Measurements from ENCODE around the gene ATF2. TPM values are rescaled to one million over a fixed set of nuclear protein-coding genes. Genes with fewer than 3 reads are reported as not detected.

Gene ATF2
- total and polyA plus RNA-seq, 8 donors = 45.0 to 73.9 (median 61.6) TPM

DNA sequence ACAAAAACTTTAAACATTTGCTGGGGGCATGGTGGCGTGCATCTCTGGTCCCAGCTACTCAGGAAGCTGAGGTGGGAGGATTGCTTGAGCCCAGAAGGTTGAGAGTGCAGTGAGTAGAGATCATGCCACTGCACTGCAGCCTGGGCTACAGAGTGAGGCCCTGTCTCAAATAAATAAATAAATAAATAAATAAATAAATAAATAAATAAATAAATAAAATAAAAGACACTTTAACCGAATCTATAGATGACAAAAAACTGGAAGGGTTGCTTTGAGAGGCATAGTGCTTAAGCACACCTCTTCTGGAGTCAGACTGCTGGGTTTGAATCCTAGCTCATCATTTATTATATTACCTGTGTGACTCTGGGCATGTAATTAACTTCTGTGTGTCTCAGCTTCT is 141.6 kb downstream of the ATF2 start:
- Histone ChIP-seq H3K36me3 (no peaks in the 10 kb centered on the region), H3K27ac (no peak overlapping the region), H3K4me3 (no peak overlapping the region), H3K9me3 (no peaks in the 10 kb centered on the region), H3K4me1 (no peaks in the 10 kb centered on the region), H3K27me3 (no peaks in the 10 kb centered on the region)
- intact Hi-C loops (cut with DNase I) = no loop called here
- TF ChIP-seq, protein P1, sequence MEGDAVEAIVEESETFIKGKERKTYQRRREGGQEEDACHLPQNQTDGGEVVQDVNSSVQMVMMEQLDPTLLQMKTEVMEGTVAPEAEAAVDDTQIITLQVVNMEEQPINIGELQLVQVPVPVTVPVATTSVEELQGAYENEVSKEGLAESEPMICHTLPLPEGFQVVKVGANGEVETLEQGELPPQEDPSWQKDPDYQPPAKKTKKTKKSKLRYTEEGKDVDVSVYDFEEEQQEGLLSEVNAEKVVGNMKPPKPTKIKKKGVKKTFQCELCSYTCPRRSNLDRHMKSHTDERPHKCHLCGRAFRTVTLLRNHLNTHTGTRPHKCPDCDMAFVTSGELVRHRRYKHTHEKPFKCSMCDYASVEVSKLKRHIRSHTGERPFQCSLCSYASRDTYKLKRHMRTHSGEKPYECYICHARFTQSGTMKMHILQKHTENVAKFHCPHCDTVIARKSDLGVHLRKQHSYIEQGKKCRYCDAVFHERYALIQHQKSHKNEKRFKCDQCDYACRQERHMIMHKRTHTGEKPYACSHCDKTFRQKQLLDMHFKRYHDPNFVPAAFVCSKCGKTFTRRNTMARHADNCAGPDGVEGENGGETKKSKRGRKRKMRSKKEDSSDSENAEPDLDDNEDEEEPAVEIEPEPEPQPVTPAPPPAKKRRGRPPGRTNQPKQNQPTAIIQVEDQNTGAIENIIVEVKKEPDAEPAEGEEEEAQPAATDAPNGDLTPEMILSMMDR (IDR thresholded peaks at IDR 0.05) = no peak
- ATAC-seq = no peak
- DNase-seq = no peak

DNA sequence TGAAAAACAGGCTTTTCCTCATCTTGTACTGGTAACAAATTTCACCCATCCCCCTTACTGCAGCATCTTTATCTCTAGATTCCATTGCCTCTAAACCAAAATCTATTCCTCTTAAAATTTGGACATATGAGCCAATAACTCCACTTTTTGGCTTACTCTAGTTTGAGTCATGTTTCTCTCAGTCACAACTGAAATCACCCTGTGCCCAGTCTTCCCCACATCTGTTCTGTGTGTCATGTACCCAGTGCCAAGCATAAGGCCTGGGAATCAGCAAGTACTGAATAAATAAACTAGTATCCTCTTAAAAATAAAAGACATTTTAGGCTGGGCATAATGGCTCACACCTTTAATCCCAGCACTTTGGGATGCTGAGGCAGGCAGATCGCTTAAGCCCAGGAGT is 142.1 kb downstream of the ATF2 start:
- no peak overlapping the region for H3K27ac ChIP-seq
- H3K36me3 ChIP-seq = no peaks in the 10 kb centered on the region
- H3K27me3 ChIP-seq = no peaks in the 10 kb centered on the region
- no peaks in the 10 kb centered on the region for H3K4me1 ChIP-seq
- no peak for DNase-seq
- no peak overlapping the region for H3K4me3 ChIP-seq
- no peaks in the 10 kb centered on the region for H3K9me3 ChIP-seq
- intact Hi-C loops (cut with DNase I) = no loop called here
- no peak for ATAC-seq
- TF ChIP-seq, protein P1 (IDR thresholded peaks at IDR 0.05) = no peak

DNA sequence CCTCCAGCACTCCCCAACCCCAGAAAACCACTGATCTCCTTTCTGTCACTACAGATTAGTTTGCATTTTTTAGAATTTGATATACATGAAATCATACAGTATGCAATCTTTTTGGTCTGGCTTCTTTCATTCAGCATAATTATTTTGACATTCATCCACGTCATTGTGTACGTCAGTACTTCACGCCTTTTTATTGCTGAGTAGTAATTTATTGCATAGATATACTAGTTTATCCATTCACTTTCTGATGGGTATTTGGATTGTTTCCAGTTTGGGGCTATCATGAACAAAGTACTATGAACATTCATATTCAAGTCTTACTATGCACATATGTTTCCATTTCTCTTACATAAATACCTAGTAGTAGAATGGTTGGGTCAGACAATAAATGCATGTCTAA is 142.8 kb downstream of the ATF2 start:
- TF ChIP-seq, protein P1 (IDR thresholded peaks at IDR 0.05) = no peak
- intact Hi-C loops (cut with DNase I) = no loop called here

DNA sequence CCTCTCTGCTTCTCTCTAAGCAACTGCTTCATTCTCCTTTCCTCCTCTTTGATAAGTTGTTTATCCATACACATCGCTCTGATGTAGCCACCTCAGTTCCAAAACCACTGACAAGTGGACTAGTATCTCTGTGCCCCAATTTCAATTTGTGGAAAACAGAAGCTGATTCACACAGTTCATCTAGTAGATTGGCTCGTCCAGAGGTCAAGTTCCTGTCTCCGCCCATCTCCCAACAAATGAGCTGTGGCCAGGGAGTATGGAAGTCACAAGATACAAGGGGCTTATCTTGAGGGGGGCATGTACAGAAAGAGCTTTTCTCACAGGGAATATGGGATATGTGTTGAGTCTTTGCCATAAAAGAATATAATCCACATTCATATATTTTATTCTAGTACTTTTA is 145.1 kb downstream of the ATF2 start:
- Histone ChIP-seq H3K9me3 (no peaks in the 10 kb centered on the region), H3K27me3 (no peaks in the 10 kb centered on the region), H3K4me1 (no peaks in the 10 kb centered on the region), H3K4me3 (no peak overlapping the region), H3K36me3 (no peaks in the 10 kb centered on the region), H3K27ac (no peak overlapping the region)
- DNase-seq = no peak
- no peak for ATAC-seq
- intact Hi-C loops (cut with DNase I) = no loop called here
- TF ChIP-seq, protein P1 (IDR thresholded peaks at IDR 0.05) = no peak

More for the DNA sequence above, 142.8 kb downstream of the ATF2 start:
- Histone ChIP-seq H3K27ac (no peak overlapping the region), H3K4me3 (no peak overlapping the region), H3K36me3 (no peaks in the 10 kb centered on the region), H3K9me3 (no peaks in the 10 kb centered on the region), H3K4me1 (no peaks in the 10 kb centered on the region), H3K27me3 (no peaks in the 10 kb centered on the region)
- ATAC-seq (no peak), DNase-seq (no peak)

Small RNA genes lying within 50 kb of the gene (microRNA-seq; reads per million reads assigned to microRNA genes)
- 0.34 to 0.82 reads per million in 2 donors for gene MIR933

Other genes with a start within 250 kb of the ATF2 start
- 10 to 100 TPM; 27.4 to 38.9 TPM for gene CHN1, start 162.8 kb downstream of the ATF2 start, total RNA-seq
- 100 to 1,000 TPM in 4 of 6 donors, 10 to 100 TPM in 2; 97.5 to 170 (median 108) TPM for gene CHN1, start 162.8 kb downstream of the ATF2 start, polyA plus RNA-seq (ENCODE audit: insufficient read length in 6 of 6)
- 100 to 1,000 TPM; 170 to 204 TPM for gene ATP5MC3, start 13.5 kb upstream of the ATF2 start, total RNA-seq
- gene ATP5MC3, start 13.5 kb upstream of the ATF2 start, polyA plus RNA-seq (ENCODE audit: insufficient read length in 6 of 6) = 100 to 1,000 TPM; 173 to 194 (median 189) TPM